Right lobe of liver (tissue), 4 donors: ENCODE results near the gene ARHGAP32.

Source experiments
- CTCF ChIP-seq, 4 donors: fragments of 200-600 bp in 3 of 4; fragments of 450-650 bp in 1 of 4; IDR thresholded peaks; one replicate each; pipeline versions ENCODE4 v1.5.1 to v1.8.0; 2016 to 2022; ENCODE audit warnings: antibody characterized with exemption in 4 of 4, mild to moderate bottlenecking in 2 of 4
- POLR2A ChIP-seq: fragments of 450-650 bp; IDR thresholded peaks from one replicate; pipeline ENCODE4 v1.6.1; 2017; ENCODE audit warnings: antibody characterized with exemption, mild to moderate bottlenecking
- donor health status: DM: no; HTN: no; CAD: no.
- donor health status: DM: no; HTN: no; CAD: no.
- donor health status: DM: no; HTN: yes; CAD: no.

GRCh38 chr11:128985880-128986279, 206.2 kb downstream of the ARHGAP32 start:
- TF ChIP-seq CTCF (IDR thresholded peaks at IDR 0.05) (no peak), POLR2A (no peak)
